Osteoblast (primary cell): ENCODE measurements around the gene P2RX6. TPM values are rescaled to one million over a fixed set of nuclear protein-coding genes. Genes with fewer than 3 reads are reported as not detected.
"Not testable (repeated sequence)": the region's sequence is repeated elsewhere in the genome, so short reads cannot be mapped to it uniquely, and the experiment has no call there.

Experiments used
- DNase-seq: peaks from one replicate; pipeline ENCODE4 v3.0.0; 2011; ENCODE audit warnings: low spot score, mixed read lengths; ENCODE audit not compliant: insufficient read length; ENCODE audit errors: missing footprints
- H2AFZ ChIP-seq: 2 replicates; pipeline ENCODE4 v1.6.0; 2011; ENCODE audit warnings: mild to moderate bottlenecking, low read length
- H3K27ac ChIP-seq: 2 replicates; pipeline ENCODE4 v1.5.1; 2011; ENCODE audit warnings: mild to moderate bottlenecking, low read depth, low read length, moderate library complexity
- H3K27me3 ChIP-seq: 2 replicates; pipeline ENCODE4 v1.6.0; 2012; ENCODE audit warnings: mild to moderate bottlenecking, control low read depth, inconsistent platforms, low read length, moderate library complexity; ENCODE audit not compliant: insufficient read depth
- H3K36me3 ChIP-seq: 2 replicates; pipeline ENCODE4 v1.5.1; 2011; ENCODE audit warnings: mild to moderate bottlenecking, low read length, control low read depth, moderate library complexity; ENCODE audit not compliant: insufficient read depth
- H3K4me1 ChIP-seq: 2 replicates; pipeline ENCODE4 v1.5.1; 2011; ENCODE audit warnings: mild to moderate bottlenecking, low read length, control low read depth, moderate library complexity; ENCODE audit not compliant: insufficient read depth
- H3K4me2 ChIP-seq: 2 replicates; pipeline ENCODE4 v1.6.0; 2011; ENCODE audit warnings: mild to moderate bottlenecking, low read length; ENCODE audit not compliant: insufficient read depth
- H3K4me3 ChIP-seq: fragments of 200-600 bp; sonication (generic); 3 replicates; pipeline ENCODE4 v1.5.1; 2012; ENCODE audit warnings: mild to moderate bottlenecking, low read length, inconsistent platforms; ENCODE audit not compliant: insufficient read depth
- H3K79me2 ChIP-seq: 2 replicates; pipeline ENCODE4 v1.6.0; 2012; ENCODE audit warnings: mild to moderate bottlenecking, low read length, control low read depth, inconsistent platforms; ENCODE audit not compliant: insufficient read depth
- H3K9me3 ChIP-seq: 2 replicates; pipeline ENCODE4 v1.5.1; 2011; ENCODE audit warnings: low read depth, low read length, control low read depth
- H4K20me1 ChIP-seq: 2 replicates; pipeline ENCODE4 v1.6.0; 2012; ENCODE audit warnings: mild to moderate bottlenecking, low read length, control low read depth; ENCODE audit not compliant: insufficient read depth
- CTCF ChIP-seq: IDR thresholded peaks from 2 replicates; pipeline ENCODE4 v1.5.1; 2011; ENCODE audit warnings: mild to moderate bottlenecking, low read depth, low read length, moderate library complexity; ENCODE audit errors: extremely low read depth
- total RNA-seq: library from RNA; depleted of rRNA; stranded (reverse); fragments of >200 nt; gene quantifications from 2 replicates; pipeline ENCODE4 v1.2.3, GENCODE V29; 2012

P2RX6 gene
- total RNA-seq, 1 donor: 5.1 TPM

DNA sequence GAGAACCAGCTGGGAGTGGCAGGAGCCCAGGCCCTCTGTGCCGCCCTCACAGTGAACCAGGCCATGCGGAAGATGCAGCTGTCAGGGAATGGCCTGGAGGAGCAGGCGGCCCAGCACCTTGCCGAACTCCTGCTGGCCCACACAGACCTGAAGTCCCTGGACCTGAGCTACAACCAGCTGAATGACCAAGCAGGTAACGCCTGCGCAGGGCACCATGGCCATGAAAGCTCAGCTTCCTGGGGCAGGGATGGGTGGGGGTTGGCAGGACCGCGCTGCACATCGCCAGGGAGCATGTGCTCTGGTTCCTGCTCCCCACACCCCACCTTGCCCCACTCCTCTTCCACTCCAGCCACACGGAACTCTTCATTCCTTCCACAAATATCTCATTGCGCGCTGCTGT lies 34.0 kb downstream of the P2RX6 start:
- not testable (repeated sequence) for H3K27me3 ChIP-seq, H2AFZ ChIP-seq, H4K20me1 ChIP-seq, H3K79me2 ChIP-seq, H3K4me3 ChIP-seq, DNase-seq, H3K36me3 ChIP-seq, H3K9me3 ChIP-seq, H3K27ac ChIP-seq, H3K4me2 ChIP-seq
- H3K4me1 ChIP-seq: peaks cover 20% of the 10 kb centered on the region

DNA sequence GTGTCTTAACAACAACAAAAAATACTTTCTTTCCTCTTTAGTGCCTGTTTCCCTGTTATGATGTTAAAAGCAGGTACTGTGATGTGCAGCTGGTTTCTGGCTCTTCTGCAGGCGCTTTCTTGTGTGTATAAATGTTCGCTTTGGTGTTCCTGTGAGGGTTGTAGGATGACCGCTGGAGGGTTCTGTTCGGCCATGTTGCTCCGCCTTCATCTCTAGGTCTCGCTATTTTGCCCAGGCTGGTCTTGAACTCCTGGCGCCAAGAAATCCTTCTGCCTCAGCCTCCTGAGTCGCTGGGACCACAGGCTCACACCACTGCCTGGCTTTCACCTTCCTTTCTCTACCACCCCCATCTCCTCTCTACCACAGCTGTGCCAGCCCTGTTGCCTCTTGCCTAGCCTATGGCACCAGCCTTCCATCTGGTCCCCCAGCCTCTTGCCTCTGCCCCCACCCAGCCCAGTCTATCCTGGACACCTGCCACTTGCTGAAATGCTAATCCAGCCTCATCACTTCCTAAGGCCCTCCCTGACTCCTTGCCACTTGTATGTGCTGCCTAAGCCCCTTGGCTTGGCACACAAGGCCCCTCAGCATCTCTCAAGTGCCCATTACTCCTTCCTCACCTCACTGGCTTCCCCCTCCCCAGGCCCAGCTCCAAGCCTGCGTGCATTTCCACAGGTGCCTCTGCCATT lies 36.3 kb downstream of the P2RX6 start:
- Histone ChIP-seq H3K79me2 (no peaks in the 10 kb centered on the region), H4K20me1 (no peaks in the 10 kb centered on the region), H3K4me1 (peaks cover under 1% of the 10 kb centered on the region), H3K36me3 (no peaks in the 10 kb centered on the region), H3K27ac (no peak overlapping the region), H3K27me3 (peaks cover 7% of the 10 kb centered on the region), H2AFZ (no peak overlapping the region), H3K9me3 (no peaks in the 10 kb centered on the region), H3K4me3 (no peak overlapping the region), H3K4me2 (no peak overlapping the region)
- no peak for DNase-seq
- TF ChIP-seq CTCF: no peak

DNA sequence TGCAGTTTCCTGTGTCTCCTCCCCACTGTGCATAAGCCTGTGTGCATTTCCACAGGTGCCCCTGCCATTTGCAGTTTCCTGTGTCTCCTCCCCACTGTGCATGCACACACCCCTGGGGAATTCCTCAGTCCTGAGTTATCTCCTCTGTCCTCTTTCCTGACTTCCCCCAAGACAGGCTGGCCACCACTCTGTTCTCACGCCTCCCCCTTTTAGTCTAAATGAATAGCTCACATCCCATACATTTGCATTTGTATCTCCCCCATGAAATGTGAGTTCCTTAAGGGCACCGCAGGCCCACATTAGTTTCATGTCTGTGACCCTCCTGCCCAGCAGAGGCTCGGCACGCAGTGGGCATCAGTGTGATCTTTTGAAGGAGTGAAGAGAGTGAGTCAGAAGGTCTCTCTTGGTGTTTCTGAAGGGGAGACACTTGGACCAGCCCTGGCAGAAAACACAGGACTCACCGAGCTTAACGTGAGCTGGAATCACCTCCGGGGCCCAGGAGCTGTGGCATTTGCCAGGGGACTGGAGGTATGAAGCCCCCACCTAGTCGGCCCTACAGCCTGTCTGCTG lies 37.0 kb downstream of the P2RX6 start:
- no peak overlapping the region for H2AFZ ChIP-seq
- TF ChIP-seq CTCF: no peak

DNA sequence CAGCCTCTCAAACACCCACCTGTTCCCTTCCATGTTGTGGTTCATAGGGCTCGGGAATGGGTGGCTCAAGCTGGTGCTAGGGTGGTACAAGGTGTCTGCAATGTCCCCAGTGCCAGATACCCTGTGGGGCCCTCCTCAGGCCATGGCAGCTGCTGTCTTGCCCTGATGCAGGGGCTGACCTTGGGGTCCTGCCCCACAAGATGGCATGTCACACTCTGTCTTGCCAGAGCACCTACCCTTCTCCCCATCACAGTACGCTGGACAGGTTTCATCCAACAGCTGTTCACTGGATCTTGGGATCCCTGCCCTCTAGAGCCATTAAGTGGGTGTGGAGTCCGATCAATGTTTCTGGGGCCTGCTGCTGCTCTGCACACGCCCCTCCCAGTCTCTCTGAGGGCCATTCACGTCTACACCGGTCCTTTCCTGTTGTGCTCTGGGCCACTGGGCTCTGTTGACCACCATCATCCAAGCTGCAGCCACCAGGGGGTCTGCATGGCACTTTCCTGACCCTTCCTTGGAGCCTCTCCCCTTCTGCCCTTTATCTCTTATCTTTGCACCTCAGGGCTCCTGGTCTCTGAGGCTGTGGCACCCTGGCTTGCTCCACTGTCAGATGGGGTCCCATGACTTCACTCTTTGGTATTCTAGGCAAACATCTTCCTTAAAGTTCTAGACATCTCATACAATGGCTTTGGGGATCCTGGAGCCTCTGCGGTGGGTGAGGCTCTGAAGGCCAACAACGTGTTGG lies 37.9 kb downstream of the P2RX6 start:
- H3K4me3 ChIP-seq: no peak overlapping the region
- no peak for TF ChIP-seq CTCF
- no peaks in the 10 kb centered on the region for H3K79me2 ChIP-seq
- no peaks in the 10 kb centered on the region for H3K9me3 ChIP-seq
- no peaks in the 10 kb centered on the region for H4K20me1 ChIP-seq
- H3K27me3 ChIP-seq: peaks cover 12% of the 10 kb centered on the region
- no peak overlapping the region for H3K27ac ChIP-seq
- H2AFZ ChIP-seq: no peak overlapping the region
- H3K4me1 ChIP-seq: no peaks in the 10 kb centered on the region
- no peak for DNase-seq
- no peak overlapping the region for H3K4me2 ChIP-seq
- H3K36me3 ChIP-seq: no peaks in the 10 kb centered on the region

More for the DNA sequence above, 37.0 kb downstream of the P2RX6 start:
- no peaks in the 10 kb centered on the region for H4K20me1 ChIP-seq
- H3K79me2 ChIP-seq: no peaks in the 10 kb centered on the region
- no peaks in the 10 kb centered on the region for H3K36me3 ChIP-seq
- H3K4me2 ChIP-seq: no peak overlapping the region
- no peak overlapping the region for H3K27ac ChIP-seq
- H3K9me3 ChIP-seq: no peaks in the 10 kb centered on the region
- H3K4me3 ChIP-seq: no peak overlapping the region
- peaks cover 12% of the 10 kb centered on the region for H3K27me3 ChIP-seq
- H3K4me1 ChIP-seq: no peaks in the 10 kb centered on the region
- no peak for DNase-seq
